HK-2 (cell line): Measurements from ENCODE around the gene CERS4.
"Not testable (repeated sequence)": the region's sequence is repeated elsewhere in the genome, so short reads cannot be mapped to it uniquely, and the experiment has no call there.

Source experiments
- DNase-seq: peaks from one replicate; pipeline ENCODE4 v3.0.0-alpha.2; 2018; ENCODE audit not compliant: unreplicated experiment

CERS4 gene, protein sequence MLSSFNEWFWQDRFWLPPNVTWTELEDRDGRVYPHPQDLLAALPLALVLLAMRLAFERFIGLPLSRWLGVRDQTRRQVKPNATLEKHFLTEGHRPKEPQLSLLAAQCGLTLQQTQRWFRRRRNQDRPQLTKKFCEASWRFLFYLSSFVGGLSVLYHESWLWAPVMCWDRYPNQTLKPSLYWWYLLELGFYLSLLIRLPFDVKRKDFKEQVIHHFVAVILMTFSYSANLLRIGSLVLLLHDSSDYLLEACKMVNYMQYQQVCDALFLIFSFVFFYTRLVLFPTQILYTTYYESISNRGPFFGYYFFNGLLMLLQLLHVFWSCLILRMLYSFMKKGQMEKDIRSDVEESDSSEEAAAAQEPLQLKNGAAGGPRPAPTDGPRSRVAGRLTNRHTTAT

DNA sequence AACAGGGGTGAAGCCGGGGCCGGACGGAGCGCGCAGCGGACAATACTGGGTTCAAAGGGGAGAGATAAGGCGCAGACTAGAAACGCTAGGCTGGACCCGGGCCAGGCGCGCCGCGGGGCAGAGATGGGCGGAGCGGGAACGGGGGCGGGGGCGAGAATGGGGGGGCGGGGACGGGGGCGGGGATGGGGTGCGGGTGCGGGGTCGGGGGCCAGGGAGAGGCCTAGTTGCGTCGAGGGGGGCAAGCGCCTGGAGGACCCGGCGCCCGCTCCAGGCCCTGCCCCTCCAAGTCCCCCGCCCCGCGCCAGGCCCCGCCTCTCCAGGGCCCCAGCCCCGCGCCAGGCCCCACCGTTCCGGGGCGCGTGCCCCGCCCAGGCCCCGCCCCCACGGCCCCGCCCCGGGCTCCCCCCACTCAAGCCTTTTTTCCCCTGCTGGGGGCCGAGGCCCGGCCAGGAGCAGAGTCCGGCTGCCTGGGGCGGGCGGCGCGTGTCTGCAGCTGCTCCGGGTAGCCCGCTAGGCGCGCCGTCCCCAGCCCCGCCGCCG, at the start of gene CERS4:
TSS of gene CERS4 (plus strand) at position 449 of the 540 bp plus-strand sequence. CDS start 41,707 bp downstream, outside the sequence.
- DNase-seq, result peak; percentile 62

DNA sequence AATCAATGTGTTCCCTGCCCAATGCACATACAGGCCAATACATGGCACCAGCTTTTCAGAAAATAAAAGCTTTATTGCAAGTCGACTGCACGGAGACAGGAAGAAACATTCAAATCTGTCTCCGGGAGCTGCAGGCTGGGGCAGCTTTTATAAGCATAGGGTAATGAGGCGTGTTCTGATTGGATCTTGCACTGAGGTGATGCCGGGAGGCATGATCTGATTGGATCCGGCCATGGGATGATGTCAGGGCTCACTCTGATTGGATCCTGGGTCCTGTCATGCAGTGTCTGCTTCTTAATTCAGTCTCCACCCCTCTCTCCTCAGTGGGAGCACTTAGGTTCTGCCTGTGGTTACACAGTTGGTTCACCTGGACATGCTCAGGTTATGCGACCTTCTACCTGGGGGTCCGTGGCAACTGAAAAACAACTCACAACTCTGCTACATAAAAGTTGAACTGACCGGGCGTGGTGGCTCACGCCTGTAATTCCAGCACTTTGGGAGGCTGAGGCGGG, 48.0 kb upstream of the CERS4 start:
- no peak for DNase-seq

DNA sequence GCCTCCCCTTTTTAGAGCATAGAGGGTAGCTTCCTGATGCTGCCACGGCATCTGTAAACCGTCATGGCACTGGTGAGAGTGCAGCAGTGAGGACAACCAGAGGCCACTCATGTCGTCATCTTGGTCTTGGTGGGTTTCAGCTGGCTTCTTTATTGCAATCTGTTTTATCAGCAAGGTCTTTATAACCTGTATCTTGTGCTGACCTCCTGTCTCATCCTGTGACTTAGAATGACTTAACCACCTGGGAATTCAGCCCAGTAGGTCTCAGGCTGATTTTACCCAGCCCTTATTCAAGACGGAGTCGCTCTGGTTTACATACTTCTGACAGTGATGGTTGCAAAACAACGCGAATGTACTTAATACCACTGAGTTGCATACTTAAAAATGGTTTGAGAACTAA, 45.4 kb upstream of the CERS4 start:
- no peak for DNase-seq

DNA sequence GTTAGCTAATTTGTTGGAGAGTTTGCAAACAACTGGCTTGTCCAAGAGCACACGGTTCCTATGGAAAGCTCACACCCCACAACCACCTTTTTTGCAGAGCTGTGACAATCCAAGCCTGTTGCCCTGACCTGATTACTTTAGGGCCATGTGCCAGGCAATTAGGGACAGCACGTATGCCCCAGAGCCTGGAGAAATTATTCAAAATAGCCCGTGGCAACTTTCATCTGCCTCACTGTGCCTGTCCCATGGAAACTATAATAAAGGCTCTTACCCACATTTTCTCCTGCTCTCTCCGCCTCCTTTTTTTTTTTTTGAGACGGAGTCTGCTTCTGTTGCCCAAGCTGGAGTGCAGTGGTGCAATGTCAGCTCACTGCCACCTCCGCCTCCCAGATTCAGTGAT, 41.2 kb upstream of the CERS4 start:
- no peak for DNase-seq

DNA sequence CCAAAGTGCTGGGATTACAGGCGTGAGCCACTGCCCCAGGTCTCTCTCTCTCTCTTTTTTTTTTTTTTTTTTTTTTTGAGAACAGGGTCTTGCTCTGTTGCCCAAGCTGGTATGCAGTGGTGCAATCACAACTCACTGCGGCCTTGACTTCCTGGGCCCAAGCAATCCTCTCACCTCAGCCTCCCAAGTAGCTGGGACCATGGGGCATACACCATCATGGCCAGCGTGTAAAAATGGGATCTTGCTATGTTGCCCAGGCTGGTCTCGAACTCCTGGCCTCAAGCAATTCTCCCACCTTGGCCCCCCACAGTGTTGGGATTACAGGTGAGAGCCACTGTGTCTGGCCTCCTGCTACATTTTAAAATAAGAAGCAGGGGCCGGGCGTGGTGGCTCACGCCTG, 40.6 kb upstream of the CERS4 start:
- DNase-seq, result no peak

DNA sequence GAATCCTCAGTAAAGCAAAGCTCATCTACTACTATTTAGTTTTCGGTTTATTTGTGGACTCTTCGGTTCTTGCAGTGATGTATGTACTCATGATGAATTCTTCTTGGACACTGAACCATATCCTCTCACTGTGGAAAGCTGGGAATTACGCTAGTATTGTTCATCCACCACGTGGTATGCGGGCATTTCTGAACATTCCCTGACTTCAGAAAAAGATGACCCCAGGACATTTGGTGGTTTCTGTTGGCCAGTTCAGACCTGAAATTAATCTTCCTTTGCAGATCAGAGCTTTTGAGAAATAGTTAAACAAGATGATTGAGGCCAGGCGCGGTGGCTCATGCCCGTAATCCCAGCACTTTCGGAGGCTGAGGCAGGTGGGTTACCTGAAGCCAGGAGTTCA, 34.5 kb upstream of the CERS4 start:
- peak; percentile 68 for DNase-seq

DNA sequence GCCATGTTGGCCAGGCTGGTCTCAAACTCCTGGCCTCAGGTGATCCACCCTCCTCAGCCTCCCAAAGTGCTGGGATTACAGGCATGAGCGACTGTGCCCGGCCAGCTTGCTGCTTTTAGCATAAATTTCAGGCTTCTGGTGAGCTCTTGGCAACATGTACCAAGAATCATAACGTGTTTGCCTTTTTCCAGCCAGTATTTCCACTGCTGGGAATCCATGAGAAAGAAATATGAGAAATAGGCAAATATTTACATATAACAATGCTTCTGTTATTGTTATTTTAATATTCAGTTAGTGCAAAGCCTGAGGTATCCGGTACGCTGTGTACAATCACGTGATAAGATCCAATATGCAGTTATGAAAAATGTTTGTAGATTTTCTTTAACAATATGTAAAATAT, 29.2 kb upstream of the CERS4 start:
- DNase-seq, result no peak

DNA sequence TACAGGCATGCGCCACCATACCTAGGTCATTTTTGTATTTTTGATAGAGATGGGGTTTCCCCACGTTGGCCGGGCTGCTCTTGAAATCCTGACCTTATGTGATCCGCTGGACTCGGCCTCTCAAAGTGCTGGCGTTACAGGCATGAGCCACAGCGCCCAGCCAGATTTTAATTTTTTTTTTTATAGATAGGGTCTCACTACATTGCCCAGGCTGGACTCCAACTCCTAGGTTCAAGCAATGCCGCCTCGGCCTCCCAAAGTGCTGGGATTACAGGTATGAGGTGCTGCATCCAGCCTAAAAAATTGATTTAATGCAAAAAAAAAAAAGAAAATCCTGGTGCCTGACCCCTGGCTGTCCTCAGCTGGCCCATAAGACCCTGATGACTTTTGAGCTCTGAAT, 24.9 kb upstream of the CERS4 start:
- no peak for DNase-seq

DNA sequence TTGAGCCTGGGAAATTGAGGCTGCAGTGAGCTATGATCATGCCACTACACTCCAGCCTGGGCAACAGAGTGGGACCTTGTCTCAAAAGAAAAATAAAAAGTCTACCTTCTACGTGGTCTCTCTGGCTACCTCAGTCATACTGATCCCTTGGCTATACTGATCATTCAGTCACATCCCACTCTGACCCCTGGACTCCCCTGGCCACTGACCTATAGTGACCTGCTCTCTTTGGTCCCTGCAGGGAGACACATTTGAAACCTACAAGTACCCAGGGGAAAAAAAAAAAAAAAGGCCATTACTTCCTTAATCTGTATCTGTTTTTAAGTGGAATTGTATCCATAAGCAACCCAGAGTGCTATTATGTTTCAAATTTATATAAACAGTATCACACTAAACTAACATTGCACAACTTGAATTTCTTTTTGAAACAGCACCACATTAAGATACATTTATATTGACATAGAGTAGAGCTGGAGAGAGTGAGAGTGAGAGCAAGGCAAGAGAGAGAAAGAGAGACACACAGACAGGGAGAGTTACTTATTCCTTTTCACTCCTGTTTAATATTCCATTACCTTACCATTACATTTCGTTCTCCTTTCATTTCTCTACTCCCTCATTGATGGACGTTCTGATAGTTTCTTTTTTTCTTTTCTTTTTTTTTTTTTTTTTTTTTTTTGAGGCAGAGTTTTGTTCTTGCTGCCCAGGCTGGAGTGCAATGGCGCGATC, 23.7 kb upstream of the CERS4 start:
- no peak for DNase-seq

DNA sequence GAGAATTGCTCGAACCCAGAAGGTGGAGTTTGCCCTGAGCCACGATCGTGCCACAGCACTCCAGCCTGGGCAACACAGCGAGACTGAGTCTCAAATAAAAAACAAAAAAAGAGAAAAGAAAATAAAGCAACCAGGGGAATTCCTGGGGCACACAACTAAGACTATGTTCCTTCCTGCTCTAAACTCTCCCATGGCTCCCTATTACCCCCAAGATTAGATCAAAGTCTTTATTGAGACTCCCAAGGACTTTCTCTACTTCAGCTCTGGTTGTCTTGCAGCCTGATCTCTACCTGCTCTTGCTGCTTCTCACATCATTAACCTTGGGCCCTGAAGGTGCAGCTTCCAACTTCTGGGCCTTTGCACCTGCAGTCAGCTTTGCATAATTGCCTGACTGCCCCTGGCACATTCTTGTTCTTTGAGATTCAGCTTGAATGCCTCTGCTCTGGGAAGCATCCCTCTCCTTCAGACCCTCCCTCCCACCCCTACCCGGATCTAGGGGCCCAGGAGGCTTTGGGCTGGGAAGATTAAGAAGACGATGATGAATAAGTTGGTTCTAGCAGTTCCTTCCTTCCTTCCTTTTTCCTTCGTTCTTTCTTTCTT, 16.8 kb upstream of the CERS4 start:
- DNase-seq, result no peak

DNA sequence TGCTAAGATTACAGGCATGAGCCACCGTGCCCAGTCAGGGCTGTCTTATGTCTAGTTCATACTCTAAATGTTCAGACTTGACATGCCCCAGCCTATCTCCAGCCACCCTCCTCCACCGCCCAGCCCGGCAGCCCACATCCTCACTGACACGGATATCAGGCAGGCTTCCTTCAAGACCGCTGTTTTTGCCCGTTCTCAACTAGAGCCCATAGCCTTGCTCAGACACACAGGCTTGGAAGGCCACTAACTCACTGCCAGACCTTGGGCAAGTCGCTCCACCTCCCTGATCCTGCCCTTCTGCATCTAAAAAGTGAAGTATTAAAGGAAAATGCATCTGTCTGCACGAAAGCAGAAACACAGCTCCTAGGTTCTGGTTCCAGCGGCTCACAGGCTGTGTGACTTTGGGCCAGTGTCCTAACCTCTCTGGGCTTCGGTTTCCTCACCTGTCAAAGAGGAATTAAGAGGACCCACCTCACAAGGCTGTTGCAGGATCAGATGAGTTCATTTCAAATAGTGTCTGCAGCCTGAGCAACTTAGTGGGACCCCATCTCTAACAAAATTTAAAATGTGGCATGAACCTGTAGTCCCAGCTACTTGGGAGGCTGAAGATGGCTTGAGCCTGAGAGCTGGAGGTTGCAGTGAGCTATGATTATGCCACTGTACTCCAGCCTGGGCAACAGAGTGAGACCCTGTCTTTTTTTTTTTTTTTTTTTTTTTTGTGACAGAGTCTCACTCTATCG, 14.5 kb upstream of the CERS4 start:
- DNase-seq, result no peak

DNA sequence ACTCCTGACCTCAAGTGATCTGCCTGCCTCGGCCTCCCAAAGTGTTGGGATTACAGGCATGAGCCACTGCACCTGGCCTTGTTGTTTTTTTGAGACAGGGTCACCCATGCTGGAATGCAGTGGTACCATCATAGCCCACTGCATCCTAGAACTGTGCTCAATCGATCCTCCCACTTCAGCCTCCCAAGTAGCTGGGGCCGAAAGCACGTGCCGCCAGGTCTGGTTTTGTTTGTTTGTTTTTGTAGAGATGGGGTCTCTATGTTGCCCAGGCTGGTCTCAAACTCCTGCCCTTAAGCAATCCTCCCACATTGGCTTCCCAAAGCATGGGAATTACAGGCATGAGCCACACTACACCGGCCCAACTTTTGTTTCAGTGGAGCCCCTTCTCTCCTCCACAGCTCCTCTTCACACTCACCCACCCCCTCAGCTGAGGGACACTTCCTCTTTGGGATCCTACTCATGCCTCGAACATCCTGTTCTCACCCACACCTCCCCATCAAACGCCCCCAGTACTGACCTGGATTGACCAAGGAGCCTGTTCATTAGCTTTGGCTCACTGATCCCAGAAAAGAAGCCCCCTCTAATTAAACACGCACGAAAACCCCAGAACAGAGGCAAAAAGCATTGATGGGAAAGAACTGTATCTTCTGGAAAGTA, 12.8 kb upstream of the CERS4 start:
- no peak for DNase-seq

DNA sequence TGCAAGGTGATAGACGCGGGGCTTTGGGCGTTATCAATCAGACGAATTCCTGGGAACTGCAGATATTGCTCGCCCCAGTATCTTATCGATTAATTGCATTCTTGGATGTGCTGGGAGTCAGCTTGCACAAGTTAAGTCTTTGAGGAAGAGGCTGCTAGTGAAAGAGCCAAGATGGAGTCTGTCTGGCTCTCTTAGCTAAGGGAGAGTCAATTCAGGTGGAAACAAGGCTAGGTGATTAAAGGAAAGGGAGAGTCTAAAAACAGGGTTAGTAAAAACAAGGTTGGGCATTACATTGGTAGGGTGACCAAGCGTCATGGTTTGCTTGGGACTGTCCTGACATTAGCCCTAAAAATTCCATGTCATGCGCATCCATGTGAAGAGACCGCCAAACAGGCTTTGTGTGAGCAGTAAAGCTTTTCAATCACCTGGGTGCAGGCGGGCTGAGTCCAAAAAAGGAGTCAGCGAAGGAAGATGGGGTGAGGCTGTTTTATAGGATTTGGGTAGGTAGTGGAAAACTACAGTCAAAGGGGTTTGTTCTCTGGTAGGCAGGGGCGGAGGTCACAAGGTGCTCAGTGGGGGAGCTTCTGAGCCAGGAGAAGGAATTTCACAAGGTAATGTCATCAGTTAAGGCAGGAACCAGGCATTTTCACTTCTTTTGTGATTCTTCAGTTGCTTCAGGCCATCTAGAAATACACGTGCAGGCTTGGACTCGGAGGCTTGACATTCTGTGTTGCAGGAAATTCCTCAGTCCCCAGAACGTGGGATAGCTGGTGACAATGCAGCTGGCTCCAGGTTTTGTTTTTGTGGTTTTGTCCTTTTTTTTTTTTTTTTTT, 5.7 kb upstream of the CERS4 start:
- not testable (repeated sequence) for DNase-seq

DNA sequence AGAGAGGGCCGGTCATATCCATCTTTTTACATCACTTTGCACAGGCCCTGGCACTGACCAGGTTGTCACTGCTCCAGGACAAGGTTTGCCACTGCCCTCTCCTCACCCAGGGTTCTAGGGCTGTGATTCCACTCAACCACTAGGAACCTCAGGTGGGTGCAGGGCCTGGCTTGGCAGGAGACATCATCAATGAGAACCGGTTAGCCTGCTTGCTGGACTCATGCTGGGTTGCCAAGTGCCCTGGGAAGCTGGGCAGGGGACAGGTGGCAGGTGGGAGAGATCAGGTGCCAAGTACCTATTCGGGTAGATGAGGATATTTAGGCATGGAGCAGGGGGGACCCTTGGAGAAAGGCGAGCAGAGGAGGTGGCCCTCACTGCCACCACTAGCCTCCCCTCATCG, 4.2 kb upstream of the CERS4 start:
- DNase-seq, result no peak

DNA sequence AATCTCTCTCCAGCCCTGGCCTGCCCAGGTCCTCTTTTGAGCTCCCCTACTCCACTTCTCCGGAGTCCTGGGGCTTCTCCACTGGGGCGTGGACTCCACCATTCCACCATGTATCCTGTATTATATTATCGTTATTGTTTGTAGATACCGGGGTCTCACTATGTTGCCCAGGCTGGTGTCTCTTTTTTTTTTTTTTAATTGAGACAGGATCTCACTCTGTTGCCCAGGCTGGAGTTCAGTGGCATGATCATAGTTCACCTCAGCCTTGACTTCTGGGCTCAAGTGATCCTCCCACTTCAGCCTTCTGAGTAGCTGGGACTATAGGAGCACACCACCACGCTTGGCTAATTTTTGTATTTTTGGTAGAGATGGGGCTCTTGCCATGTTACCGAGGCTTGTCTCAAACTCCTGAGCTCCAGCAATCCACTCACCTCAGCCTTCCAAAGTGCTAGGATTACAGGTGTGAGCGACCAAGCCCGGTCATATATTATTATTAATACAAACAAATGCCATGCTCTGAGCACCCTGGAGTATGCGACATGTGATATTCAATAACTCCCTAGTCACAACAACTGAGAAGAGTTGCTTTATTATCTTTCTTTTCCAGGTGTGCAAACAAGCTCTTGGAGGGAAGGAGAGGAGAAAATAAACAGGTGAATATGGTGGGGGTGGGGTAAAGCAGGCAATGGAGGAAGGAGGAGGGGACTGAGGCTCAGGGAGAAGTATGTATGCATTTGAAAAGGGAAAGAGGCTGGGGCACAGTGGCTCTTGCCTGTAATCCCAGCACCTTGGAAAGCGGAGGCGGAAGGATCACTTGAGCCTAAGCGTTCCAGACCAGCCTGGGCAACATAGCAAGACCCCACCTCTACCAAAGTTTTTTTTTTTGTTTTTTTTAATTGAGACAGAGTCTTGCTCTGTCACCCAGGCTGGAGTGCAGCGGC, 2.8 kb upstream of the CERS4 start:
- no peak for DNase-seq

DNA sequence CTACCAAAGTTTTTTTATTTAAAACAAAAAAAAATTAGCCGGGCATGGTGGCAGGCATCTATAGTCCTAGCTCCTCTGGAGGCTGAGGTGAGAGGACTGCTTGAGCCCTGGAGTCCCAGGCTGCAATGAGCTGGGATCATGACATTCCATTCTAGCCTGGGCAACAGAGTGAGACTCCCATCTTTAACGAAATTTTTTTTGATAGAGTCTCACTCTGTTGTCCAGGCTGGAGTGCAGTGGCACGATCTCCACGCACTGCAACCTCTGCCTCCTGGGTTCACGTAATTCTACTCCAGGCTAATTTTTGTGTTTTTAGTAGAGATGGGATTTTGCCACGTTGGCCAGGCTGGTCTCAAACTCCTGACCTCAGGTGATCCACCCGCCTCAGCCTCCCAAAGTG, 1.8 kb upstream of the CERS4 start:
- DNase-seq, result not testable (repeated sequence)

DNA sequence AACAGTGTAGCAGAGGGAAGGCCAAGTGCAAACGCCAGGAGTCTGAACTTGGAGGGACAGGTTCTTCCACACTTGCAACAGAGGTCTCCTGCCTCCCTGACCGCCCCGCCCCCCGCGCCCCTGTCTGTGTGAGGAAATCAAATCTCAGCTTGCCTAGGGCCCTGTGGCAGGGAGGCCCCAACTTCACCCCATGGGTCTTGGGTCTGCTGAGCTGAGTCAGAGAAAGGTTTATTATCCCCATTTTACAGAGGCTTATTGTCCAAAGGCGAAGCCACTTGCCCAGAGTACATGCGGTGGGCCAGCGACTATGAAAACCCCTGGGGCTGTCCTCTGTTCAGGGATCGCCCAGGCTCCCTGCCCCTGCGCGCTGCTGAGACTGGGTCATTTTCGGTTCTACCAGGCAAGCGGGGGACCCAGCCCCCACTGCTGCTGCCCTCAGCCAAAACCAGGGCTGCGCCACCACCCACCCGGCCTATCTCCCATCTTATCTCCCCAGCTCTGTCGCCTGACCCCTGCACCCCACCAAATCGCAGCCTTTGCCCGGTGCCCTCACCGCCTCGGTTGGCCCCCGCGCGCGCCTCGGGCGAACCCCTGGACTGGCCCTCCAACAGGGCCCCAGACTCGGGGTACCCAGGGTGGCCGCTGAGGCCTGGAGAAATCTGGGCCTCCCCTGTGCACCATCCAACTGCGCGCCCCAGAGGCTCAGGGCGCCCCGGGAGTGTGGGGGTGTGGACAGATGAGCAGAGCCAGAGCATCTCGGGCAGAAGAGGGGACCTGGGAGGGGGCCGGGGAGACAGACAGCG, 850 bp upstream of the CERS4 start:
- no peak for DNase-seq
